ENCODE measurements around the gene DNAI4. TPM values are rescaled to one million over a fixed set of nuclear protein-coding genes. Genes with fewer than 3 reads are reported as not detected.

DNAI4 gene
- total and polyA plus RNA-seq, 2 of the 8 experiments (the other 6 are each of a cell fraction or from before 2014, with no cell fraction given): 0.32 to 2.1 TPM

DNA sequence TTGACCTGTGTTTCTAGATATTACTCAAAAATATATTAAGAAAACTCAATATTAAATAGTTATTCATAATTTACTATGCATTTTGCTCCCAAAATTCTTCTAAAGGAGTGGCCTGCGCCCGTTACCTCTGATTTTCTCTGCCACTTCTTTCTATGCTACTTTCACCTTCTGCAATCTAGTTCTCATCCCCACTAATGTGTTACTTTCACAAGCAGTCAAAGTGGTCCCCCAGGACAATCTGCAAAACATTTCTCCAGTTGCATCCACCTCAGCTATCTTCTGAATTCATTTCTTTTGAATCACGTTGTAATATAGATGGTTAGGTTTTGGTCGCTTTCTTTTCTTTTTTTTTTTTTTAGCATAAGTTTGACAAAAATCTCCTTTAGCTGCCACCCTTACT lies 137.0 kb downstream of the DNAI4 start:
- H4K8ac ChIP-seq (ENCODE audit: extremely low read depth, insufficient read depth, low read length): no peak overlapping the region
- H3K27ac ChIP-seq (ENCODE audit: low read depth, low read length): no peak overlapping the region
- no peak overlapping the region for H2AK5ac ChIP-seq (ENCODE audit: low read depth, low read length)
- ChIA-PET CTCF (ENCODE audit: partially characterized antibody) (interaction anchor here (0.6 kb wide), 1 partner anchor 35 kb away, joined by 3 read pairs; the partner anchor contains the start of gene DYNLT5), POLR2A (ENCODE audit: partially characterized antibody) (no interaction called here)
- H4K20me1 ChIP-seq (replicated peaks in 1 of 2; ENCODE audit: control insufficient read depth in 1 of 2, insufficient read depth in 2 of 2, low read length in 2 of 2): no peaks in the 10 kb centered on the region
- H3K27me3 ChIP-seq (replicated peaks in 1 of 4; ENCODE audit: control insufficient read depth in 3 of 4, extremely low read depth in 1 of 4, insufficient read depth in 3 of 4, low read length in 3 of 4): no peaks in the 10 kb centered on the region
- no peaks in the 10 kb centered on the region for H3K36me3 ChIP-seq (ENCODE audit: control insufficient read depth in 2 of 4, insufficient read depth in 4 of 4, low read length in 3 of 4)
- no peaks in the 10 kb centered on the region for H3K79me2 ChIP-seq (ENCODE audit: control insufficient read depth in 1 of 2, insufficient read depth in 2 of 2, low read length in 2 of 2)
- no peak overlapping the region for H2AFZ ChIP-seq (ENCODE audit: low read length)
- H3K4me2 ChIP-seq (ENCODE audit: insufficient read depth in 1 of 2, low read depth in 2 of 2, low read length in 2 of 2): no peak overlapping the region
- H4K5ac ChIP-seq (ENCODE audit: insufficient read length, low read depth, low read length): no peak overlapping the region
- no peak overlapping the region for H2BK12ac ChIP-seq (ENCODE audit: low read depth, low read length)
- H3K23me2 ChIP-seq (ENCODE audit: low read depth, low read length): no peaks in the 10 kb centered on the region
- H3K9ac ChIP-seq (replicated peaks in 1 of 4; ENCODE audit: extremely low read depth in 1 of 4, low read depth in 3 of 4, low read length in 3 of 4): no peak overlapping the region
- no peak overlapping the region for H2BK20ac ChIP-seq (ENCODE audit: low read length)
- FAIRE-seq (no peak), DNase-seq (ENCODE audit: low read depth in 1 of 2, low spot score in 2 of 2) (no peak)
- H3K79me1 ChIP-seq (ENCODE audit: low read depth, low read length): no peaks in the 10 kb centered on the region
- no peak overlapping the region for H2BK15ac ChIP-seq (ENCODE audit: low read length)
- no peak overlapping the region for H2BK5ac ChIP-seq (ENCODE audit: low read depth, low read length)
- H3K23ac ChIP-seq (ENCODE audit: insufficient read length): no peak overlapping the region
- no peak overlapping the region for H3K4me3 ChIP-seq (ENCODE audit: extremely low read depth in 1 of 4, insufficient read depth in 2 of 4, low read depth in 3 of 4, low read length in 4 of 4)
- H3K56ac ChIP-seq (replicated peaks; ENCODE audit: insufficient read length, low read depth, low read length): no peak overlapping the region
- H3K14ac ChIP-seq (ENCODE audit: insufficient read length): no peak overlapping the region
- no peak overlapping the region for H3K4ac ChIP-seq (replicated peaks; ENCODE audit: insufficient read length, low read depth, low read length)
- no peak overlapping the region for H3K18ac ChIP-seq (ENCODE audit: extremely low read depth, low read length)
- no peaks in the 10 kb centered on the region for H3K9me3 ChIP-seq (ENCODE audit: insufficient read depth in 2 of 2, low read depth in 1 of 2, low read length in 1 of 2)
- no peak overlapping the region for H4K91ac ChIP-seq (replicated peaks; ENCODE audit: insufficient read length, low read length)
- H2BK120ac ChIP-seq (replicated peaks; ENCODE audit: low read depth, low read length): no peak overlapping the region
- whole genome bisulfite sequencing, 2 experiments (ENCODE audit: extremely low coverage in 1 of 2, insufficient coverage in 1 of 2, insufficient read length in 1 of 2, insufficient replicate concordance in 2 of 2, low coverage in 1 of 2, low lambda C conversion rate in 2 of 2, missing lambda C conversion rate in 1 of 2): 85% methylated on average over 4 of the region's 4 CpGs; no CpG with 5 or more reads in 1 of the 2 experiments
- H3K4me1 ChIP-seq (replicated peaks in 1 of 4; ENCODE audit: control insufficient read depth in 3 of 4, insufficient read depth in 4 of 4, low read length in 3 of 4): no peaks in the 10 kb centered on the region
- no peak for TF ChIP-seq MAFK (IDR thresholded peaks at IDR 0.05; ENCODE audit: low read depth, low read length)
- TF ChIP-seq TAF7 (optimal IDR thresholded peaks at IDR 0.05; ENCODE audit: borderline replicate concordance, low read depth, low read length): no peak
- TF ChIP-seq JUND (IDR thresholded peaks at IDR 0.05; ENCODE audit: low read length): no peak
- TF ChIP-seq SIX5 (IDR thresholded peaks at IDR 0.05; ENCODE audit: low read depth, low read length): no peak
- TF ChIP-seq RBBP5 (IDR thresholded peaks at IDR 0.05; ENCODE audit: borderline replicate concordance, low read depth, low read length): no peak
- no peak for TF ChIP-seq CHD1 (IDR thresholded peaks at IDR 0.05; ENCODE audit: low read depth, low read length)
- no peak for TF ChIP-seq BACH1 (IDR thresholded peaks at IDR 0.05; ENCODE audit: low read length)
- no peak for TF ChIP-seq FOSL1 (IDR thresholded peaks at IDR 0.05; ENCODE audit: insufficient read depth, low read depth, low read length)
- TF ChIP-seq, protein P1, sequence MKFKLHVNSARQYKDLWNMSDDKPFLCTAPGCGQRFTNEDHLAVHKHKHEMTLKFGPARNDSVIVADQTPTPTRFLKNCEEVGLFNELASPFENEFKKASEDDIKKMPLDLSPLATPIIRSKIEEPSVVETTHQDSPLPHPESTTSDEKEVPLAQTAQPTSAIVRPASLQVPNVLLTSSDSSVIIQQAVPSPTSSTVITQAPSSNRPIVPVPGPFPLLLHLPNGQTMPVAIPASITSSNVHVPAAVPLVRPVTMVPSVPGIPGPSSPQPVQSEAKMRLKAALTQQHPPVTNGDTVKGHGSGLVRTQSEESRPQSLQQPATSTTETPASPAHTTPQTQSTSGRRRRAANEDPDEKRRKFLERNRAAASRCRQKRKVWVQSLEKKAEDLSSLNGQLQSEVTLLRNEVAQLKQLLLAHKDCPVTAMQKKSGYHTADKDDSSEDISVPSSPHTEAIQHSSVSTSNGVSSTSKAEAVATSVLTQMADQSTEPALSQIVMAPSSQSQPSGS (IDR thresholded peaks at IDR 0.05; ENCODE audit: low read length): no peak
- no peak for TF ChIP-seq SUZ12 (IDR thresholded peaks at IDR 0.05; ENCODE audit: low read length)
- no peak for TF ChIP-seq TCF12 (IDR thresholded peaks at IDR 0.05; ENCODE audit: low read depth, low read length)
- no peak for TF ChIP-seq SIN3A (conservative IDR thresholded peaks at IDR 0.05 in 1 of 2, IDR thresholded peaks at IDR 0.05 in 1 of 2; ENCODE audit: low read depth in 1 of 2, low read length in 2 of 2)
- TF ChIP-seq YY1 (IDR thresholded peaks at IDR 0.05; ENCODE audit: low read depth, low read length): no peak

Data from H1 (cell line).